NK-92 (cell line): ENCODE measurements around the gene FRAT1.
A peak's percentile ranks its signal among the peaks of the same experiment; 100 is the strongest.
"Not testable (repeated sequence)": the region's sequence is repeated elsewhere in the genome, so short reads cannot be mapped to it uniquely, and the experiment has no call there.

ENCODE experiments used
- DNase-seq: peaks from one replicate; lab custom pipeline; 2025; ENCODE audit not compliant: unreplicated experiment; lab: John Stamatoyannopoulos, UW

The FRAT1 gene

GRCh38 chr10:97318772-97319651 is at the start of gene FRAT1:
TSS of gene FRAT1 (plus strand) at chr10:97319271. CDS start at chr10:97319454, 183 bp downstream.
- DNase-seq = no peak

- no peak for DNase-seq
Observed at GRCh38 chr10:97270523-97271154, 48.4 kb upstream of the FRAT1 start.

- no peak for DNase-seq
Observed at GRCh38 chr10:97273700-97274099, 45.4 kb upstream of the FRAT1 start.

GRCh38 chr10:97274828-97275227 is 44.2 kb upstream of the FRAT1 start:
- no peak for DNase-seq

- DNase-seq = no peak
Observed at GRCh38 chr10:97277551-97277950, 41.5 kb upstream of the FRAT1 start.

- DNase-seq = no peak
Observed at GRCh38 chr10:97278491-97278989, 40.5 kb upstream of the FRAT1 start.

- no peak for DNase-seq
Observed at GRCh38 chr10:97279121-97279815, 39.8 kb upstream of the FRAT1 start.

- no peak for DNase-seq
Observed at GRCh38 chr10:97280783-97281182, 38.3 kb upstream of the FRAT1 start.

- DNase-seq = not testable (repeated sequence)
Observed at GRCh38 chr10:97290076-97290475, 29.0 kb upstream of the FRAT1 start.

- not testable (repeated sequence) for DNase-seq
Observed at GRCh38 chr10:97290576-97291356, 28.3 kb upstream of the FRAT1 start.

- DNase-seq = no peak
Observed at GRCh38 chr10:97291357-97292096, 27.5 kb upstream of the FRAT1 start.

GRCh38 chr10:97292097-97292861 is 26.8 kb upstream of the FRAT1 start, which contains the start of gene ARHGAP19:
TSS of gene ARHGAP19 (minus strand) at chr10:97292637. CDS start at chr10:97292627, 10 bp downstream.
- peak; percentile 69 for DNase-seq

GRCh38 chr10:97292862-97293198 is 26.2 kb upstream of the FRAT1 start:
- no peak for DNase-seq

- DNase-seq = no peak
Observed at GRCh38 chr10:97297556-97298222, 21.4 kb upstream of the FRAT1 start.

GRCh38 chr10:97298223-97298571 is 20.9 kb upstream of the FRAT1 start:
- DNase-seq = no peak

- no peak for DNase-seq
Observed at GRCh38 chr10:97300980-97301379, 18.1 kb upstream of the FRAT1 start.

GRCh38 chr10:97302088-97302791 is 16.8 kb upstream of the FRAT1 start:
- no peak for DNase-seq

GRCh38 chr10:97307441-97307840 is 11.6 kb upstream of the FRAT1 start:
- no peak for DNase-seq
